ENCODE data around the gene FANCE. TPM values are rescaled to one million over a fixed set of nuclear protein-coding genes. Genes with fewer than 3 reads are reported as not detected.

FANCE gene
- total RNA-seq, 1 donor from 2014 or later: 33.4 TPM

DNA sequence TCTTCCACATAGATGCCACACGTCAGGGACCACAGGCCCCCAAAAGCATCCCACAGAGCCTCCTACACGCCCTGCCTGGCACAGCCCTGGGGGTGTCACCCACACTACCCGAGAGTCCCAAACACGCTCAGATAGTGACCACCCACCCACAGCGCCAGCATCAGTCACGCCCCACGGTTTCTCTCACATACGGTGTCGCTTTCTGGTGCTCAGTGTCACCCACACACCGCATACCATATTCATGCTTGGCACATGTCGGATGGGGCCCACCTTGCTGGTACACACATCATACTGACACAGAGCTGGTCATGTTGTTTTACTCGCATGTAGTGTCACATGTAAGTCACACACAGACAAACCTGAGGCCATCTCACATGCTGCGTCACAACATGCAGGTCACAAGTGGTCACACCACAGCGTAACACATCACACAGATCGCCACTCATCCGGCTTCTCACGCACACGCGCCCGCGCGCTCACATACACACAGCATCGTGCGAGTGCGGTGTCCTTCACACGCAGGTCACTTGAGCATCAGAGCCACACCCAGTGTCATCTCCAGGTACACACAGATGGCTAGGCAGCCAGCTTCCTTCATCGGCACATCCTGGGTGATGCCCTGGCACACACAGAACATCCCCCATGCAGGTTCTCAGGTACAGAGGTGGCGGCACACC lies 41.3 kb downstream of the FANCE start:
- H3K27ac Mint-ChIP-seq (ENCODE audit: unreplicated experiment): peak overlapping the region; percentile 89
- TF ChIP-seq, protein P1, sequence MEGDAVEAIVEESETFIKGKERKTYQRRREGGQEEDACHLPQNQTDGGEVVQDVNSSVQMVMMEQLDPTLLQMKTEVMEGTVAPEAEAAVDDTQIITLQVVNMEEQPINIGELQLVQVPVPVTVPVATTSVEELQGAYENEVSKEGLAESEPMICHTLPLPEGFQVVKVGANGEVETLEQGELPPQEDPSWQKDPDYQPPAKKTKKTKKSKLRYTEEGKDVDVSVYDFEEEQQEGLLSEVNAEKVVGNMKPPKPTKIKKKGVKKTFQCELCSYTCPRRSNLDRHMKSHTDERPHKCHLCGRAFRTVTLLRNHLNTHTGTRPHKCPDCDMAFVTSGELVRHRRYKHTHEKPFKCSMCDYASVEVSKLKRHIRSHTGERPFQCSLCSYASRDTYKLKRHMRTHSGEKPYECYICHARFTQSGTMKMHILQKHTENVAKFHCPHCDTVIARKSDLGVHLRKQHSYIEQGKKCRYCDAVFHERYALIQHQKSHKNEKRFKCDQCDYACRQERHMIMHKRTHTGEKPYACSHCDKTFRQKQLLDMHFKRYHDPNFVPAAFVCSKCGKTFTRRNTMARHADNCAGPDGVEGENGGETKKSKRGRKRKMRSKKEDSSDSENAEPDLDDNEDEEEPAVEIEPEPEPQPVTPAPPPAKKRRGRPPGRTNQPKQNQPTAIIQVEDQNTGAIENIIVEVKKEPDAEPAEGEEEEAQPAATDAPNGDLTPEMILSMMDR (IDR thresholded peaks at IDR 0.05; ENCODE audit: partially characterized antibody, unreplicated experiment): no peak
- no peak for DNase-seq
- peak overlapping the region; percentile 80 for H3K4me3 Mint-ChIP-seq (ENCODE audit: unreplicated experiment)
- peaks cover 10% of the 10 kb centered on the region for H3K27me3 Mint-ChIP-seq (ENCODE audit: unreplicated experiment)
- H3K36me3 Mint-ChIP-seq (ENCODE audit: unreplicated experiment): no peaks in the 10 kb centered on the region
- H3K4me1 Mint-ChIP-seq (ENCODE audit: low read depth, unreplicated experiment): peaks cover 41% of the 10 kb centered on the region
- peaks cover 14% of the 10 kb centered on the region for H3K9me3 Mint-ChIP-seq (ENCODE audit: unreplicated experiment)

DNA sequence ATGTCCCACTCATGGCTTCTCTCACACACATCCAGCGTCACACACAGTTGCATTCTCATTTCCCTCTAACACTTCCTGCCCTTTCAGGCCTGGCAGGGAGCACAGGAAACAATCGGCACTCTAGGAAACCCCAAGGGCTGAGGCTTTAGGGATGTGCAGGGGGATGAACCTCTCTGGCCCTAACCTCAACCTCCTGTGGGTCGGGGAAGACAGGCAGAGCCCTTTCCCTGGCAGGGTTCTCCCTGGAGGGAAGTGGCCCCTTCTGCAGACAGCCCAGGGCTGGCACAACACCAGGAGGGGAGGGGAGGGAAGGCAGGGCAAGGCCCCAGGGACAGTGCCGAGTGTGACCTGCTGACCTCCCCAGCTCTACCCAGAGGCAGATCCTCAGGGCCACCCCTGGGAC lies 42.0 kb downstream of the FANCE start:
- Mint-ChIP-seq H3K4me3 (ENCODE audit: unreplicated experiment) (peak overlapping the region; percentile 80), H3K36me3 (ENCODE audit: unreplicated experiment) (no peaks in the 10 kb centered on the region), H3K4me1 (ENCODE audit: low read depth, unreplicated experiment) (peaks cover 42% of the 10 kb centered on the region), H3K27me3 (ENCODE audit: unreplicated experiment) (peaks cover 12% of the 10 kb centered on the region), H3K9me3 (ENCODE audit: unreplicated experiment) (peaks cover 14% of the 10 kb centered on the region), H3K27ac (ENCODE audit: unreplicated experiment) (peak overlapping the region; percentile 89)
- peak; percentile 46 for DNase-seq
- TF ChIP-seq, protein P1 (IDR thresholded peaks at IDR 0.05; ENCODE audit: partially characterized antibody, unreplicated experiment): no peak

DNA sequence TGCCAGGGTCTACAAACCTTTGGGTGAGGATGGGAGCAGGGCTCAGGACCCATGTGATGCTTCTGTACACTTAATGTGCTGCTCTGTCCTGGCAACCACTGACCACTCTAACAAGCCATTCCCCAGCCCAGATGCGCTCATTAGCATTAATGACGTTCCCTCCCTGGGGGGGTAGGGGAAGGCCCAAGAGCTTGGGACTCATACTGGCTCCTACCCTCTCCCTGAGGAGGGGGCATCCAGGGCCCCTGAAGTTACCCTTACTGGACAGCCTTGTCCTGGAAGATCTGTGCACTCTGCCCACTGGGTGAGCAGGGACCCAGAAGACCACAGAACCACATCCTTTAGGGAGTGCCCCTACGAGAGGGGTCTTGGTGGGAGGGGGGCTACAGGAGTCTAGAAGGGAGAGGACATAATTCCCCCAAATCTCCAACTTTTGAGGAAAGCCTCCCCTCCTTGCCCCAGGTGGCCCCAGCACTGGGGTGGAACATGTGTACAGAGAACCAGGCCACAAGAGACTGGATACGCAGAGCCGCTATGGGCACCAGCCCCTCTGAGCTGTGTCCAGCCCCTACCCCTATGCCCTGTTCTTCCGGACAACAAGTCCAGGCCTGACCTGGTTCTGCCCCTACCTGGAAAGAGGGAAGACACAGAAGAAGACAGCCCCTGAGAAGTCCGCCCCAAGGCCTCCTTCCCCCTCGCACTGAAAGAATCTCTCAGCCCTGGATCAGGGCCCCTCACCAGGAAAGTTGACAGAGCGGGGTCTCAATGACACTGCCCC lies 43.3 kb downstream of the FANCE start:
- Mint-ChIP-seq H3K9me3 (ENCODE audit: unreplicated experiment) (peaks cover 13% of the 10 kb centered on the region), H3K4me1 (ENCODE audit: low read depth, unreplicated experiment) (peaks cover 47% of the 10 kb centered on the region), H3K27ac (ENCODE audit: unreplicated experiment) (peak overlapping the region; percentile 83), H3K27me3 (ENCODE audit: unreplicated experiment) (peaks cover 14% of the 10 kb centered on the region), H3K36me3 (ENCODE audit: unreplicated experiment) (no peaks in the 10 kb centered on the region), H3K4me3 (ENCODE audit: unreplicated experiment) (peak overlapping the region; percentile 90)
- DNase-seq: peak; percentile 43
- TF ChIP-seq, protein P1 (IDR thresholded peaks at IDR 0.05; ENCODE audit: partially characterized antibody, unreplicated experiment): no peak

DNA sequence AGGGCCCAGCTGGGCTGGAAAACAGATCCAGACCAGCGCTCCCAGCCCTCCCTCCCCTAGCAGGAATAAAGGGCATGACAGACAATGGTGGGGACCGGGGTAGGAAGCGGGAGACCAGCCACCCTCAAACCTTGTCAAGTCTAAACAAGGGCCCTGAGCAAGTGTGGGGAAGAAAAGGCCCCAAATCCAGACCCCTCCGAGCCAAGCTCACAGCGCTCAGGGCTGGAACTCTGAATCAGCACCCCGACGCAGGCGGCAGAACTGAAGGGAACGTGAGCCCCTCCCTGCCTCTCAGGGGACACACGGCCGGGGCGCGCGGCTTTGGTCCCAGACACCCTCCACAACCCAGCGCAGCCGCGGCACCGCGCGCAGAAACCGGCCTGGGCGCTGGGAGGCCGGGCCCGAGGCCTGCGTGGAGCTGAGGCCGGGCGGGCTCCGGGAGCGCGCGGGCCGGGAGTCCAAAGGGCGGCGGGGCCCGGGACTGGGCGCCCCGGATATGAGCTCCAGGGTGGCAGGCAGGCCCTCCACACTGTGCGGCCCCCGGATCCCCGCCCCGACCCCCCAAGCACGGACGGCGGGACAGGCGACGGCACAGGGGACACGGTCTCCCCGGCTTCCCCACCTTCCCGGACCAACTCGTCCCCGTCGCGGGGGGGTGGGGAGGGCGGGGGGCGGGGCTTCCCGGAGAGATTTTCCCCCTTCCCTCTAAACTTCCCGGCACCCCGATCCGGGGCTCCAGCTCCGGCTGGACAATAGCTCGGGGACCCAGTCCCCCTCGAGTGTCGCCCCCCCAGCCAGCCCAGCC lies 44.1 kb downstream of the FANCE start:
- Mint-ChIP-seq H3K9me3 (ENCODE audit: unreplicated experiment) (peaks cover 10% of the 10 kb centered on the region), H3K4me1 (ENCODE audit: low read depth, unreplicated experiment) (peaks cover 49% of the 10 kb centered on the region), H3K27me3 (ENCODE audit: unreplicated experiment) (peaks cover 16% of the 10 kb centered on the region), H3K27ac (ENCODE audit: unreplicated experiment) (peak overlapping the region; percentile 83), H3K4me3 (ENCODE audit: unreplicated experiment) (peak overlapping the region; percentile 90), H3K36me3 (ENCODE audit: unreplicated experiment) (no peaks in the 10 kb centered on the region)
- TF ChIP-seq, protein P1 (IDR thresholded peaks at IDR 0.05; ENCODE audit: partially characterized antibody, unreplicated experiment): no peak
- peak; percentile 66 for DNase-seq
